Measurements from ENCODE around the gene ZNF789.

DNA sequence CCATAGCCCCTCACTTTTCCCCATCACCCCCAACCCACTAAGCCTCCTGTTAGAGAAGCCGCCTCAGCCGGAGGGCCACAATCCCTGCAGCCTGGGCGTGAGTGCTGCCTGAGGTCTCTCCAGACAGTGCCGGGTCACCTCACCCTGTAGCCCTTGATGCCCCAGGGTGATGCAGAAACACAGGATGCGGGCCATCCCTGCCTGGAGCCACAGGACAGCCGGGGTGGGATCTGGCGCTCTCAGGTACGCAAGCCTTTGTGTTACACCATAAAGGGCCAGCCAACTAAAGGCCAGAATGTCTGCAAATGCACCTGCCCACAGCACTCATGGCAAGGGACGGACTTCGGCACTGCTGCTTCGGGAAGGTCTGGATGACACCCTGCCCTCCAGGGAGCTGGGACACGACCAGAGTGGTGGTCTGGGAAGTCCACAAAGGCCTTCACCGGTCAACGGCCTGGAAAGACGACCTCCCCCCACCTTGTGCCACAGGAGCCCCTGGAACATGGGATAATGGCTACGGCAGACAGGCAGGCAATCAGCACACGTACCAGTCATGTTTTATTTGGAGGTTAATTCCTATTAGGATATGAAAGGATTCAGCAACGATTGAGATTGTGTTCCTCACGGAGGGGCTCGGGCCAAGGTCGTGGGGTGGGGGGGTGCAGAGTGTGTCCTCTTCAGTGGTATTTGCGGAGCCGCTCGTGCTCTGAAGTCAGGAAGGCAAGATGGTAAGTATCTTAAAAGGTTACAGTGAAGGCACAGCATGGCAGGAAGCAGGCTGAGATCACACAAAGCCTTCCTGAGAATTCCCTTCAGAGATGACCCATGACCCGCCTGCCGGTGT lies 14.8 kb upstream of the ZNF789 start:
- TF ChIP-seq, protein P1, sequence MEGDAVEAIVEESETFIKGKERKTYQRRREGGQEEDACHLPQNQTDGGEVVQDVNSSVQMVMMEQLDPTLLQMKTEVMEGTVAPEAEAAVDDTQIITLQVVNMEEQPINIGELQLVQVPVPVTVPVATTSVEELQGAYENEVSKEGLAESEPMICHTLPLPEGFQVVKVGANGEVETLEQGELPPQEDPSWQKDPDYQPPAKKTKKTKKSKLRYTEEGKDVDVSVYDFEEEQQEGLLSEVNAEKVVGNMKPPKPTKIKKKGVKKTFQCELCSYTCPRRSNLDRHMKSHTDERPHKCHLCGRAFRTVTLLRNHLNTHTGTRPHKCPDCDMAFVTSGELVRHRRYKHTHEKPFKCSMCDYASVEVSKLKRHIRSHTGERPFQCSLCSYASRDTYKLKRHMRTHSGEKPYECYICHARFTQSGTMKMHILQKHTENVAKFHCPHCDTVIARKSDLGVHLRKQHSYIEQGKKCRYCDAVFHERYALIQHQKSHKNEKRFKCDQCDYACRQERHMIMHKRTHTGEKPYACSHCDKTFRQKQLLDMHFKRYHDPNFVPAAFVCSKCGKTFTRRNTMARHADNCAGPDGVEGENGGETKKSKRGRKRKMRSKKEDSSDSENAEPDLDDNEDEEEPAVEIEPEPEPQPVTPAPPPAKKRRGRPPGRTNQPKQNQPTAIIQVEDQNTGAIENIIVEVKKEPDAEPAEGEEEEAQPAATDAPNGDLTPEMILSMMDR (IDR thresholded peaks at IDR 0.05): no peak
- TF ChIP-seq POLR2A (IDR thresholded peaks at IDR 0.05): no peak

Data from Peyer's patch (tissue), 4 donors.